GM10847 (cell line): ENCODE results near the gene SUGP1.

Experiments used
- POLR2A ChIP-seq: IDR thresholded peaks from 2 replicates; pipeline ENCODE4 v1.6.1; 2011; ENCODE audit not compliant: insufficient read length; ENCODE audit errors: extremely low read depth

Gene SUGP1

DNA sequence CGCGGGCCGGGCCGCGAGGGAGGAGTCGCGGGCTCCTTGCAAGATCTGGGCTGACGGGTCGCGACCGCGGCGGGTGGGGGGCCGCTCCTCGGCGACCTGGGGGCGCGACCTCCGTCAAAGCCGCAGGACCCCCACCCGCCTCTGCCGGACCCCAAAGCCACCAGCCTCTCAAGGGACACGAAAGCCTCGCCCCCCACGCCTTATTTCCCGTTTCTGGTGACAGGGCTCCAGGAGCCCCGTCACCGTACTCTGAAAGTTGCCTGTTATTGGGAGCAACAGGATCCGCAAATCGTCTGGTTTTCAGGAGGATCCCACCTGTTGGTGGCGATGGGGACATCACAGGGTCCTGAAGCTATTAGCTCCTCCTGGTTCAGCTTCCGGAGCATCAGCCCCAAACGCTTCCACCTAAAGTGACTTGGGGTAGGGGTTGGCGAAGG lies 850 bp upstream of the SUGP1 start:
- no peak for TF ChIP-seq POLR2A

DNA sequence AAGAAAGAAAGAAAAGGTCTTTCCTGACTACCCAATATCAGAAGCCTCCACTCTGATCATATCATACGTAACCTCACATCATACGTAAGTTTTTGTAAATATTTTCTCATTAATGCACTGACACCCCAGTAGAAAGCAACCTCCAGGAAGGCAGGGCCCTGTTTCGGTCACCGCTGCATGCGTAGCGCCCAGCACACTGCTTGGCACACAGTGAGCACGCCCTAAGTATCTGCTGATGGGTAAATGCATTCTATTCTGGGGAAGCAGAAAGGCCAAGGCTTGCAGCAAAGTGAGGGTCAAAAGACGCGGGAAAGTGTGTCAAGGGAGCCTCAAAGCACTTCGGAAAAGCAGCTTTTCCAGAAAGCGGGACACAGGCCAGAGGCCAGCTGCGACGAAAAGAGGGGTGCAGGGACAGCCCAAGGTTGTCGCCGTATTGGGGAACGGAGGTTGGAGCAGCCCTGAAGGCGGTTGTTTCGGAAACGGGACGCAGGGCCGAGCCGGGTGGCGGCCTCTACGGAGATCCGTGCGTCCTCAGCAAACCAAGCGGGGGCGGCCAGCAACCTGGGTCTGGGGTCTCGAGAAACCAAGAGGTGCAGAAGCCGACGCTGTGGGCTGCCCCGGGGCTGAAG lies 463 bp downstream of the SUGP1 start:
- no peak for TF ChIP-seq POLR2A

DNA sequence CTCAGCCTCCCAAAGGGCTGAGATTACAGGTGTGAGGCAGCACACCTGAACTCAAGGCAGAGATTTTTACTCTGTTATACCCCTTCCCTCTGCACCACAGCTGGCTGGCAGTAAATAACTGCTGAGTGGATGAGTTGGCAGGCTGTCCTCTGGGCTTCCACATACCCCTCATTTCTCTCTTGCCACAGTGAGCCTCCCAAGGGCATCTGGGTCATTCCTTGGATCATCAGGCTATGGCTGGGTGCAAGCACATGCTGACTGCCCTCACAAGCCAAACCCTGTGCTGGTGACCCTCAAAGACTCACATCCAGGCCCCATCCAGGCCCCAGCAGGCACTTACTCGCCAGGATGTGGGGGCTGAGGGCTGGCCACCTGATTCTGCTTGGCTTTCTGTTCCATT lies 4.2 kb downstream of the SUGP1 start:
- no peak for TF ChIP-seq POLR2A

DNA sequence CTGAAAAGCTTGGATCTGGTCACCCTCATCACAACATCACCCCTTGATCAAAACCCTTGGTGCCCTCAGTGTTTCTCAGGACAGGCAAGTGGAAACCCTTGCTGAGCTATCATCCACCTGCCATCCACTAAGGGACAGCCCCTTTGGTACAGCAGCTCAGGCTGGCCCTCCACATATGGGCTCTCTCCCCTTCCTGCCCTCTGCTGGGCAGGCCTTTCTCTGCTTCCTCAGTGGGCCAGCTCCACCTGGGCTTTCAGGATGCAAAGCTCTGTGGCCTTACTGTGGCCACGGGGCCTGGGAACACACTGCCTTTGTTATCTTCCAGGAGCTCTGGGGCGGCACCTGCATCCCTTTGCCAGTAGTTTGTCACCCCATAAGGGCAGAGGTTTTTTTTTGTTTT lies 4.9 kb downstream of the SUGP1 start:
- no peak for TF ChIP-seq POLR2A

DNA sequence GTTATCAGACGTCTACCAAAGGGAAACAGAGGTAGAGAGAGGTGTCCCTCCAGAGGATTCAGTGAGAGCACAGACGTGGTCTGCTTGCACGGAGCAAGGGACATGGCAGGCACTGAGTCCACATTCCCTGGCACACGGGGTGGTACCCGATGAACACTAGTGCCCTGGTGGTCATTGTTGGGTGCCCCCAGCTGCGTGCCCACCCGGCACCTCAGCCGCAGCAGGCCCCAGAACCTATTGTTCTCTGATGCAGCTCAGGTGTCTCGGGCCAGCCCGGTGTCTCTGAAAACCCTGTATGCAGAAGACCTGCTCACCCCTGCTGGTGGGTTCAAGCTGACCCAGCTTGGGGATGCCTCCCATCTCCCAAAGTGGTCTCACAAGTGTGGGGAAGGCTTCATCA lies 11.9 kb downstream of the SUGP1 start:
- no peak for TF ChIP-seq POLR2A

DNA sequence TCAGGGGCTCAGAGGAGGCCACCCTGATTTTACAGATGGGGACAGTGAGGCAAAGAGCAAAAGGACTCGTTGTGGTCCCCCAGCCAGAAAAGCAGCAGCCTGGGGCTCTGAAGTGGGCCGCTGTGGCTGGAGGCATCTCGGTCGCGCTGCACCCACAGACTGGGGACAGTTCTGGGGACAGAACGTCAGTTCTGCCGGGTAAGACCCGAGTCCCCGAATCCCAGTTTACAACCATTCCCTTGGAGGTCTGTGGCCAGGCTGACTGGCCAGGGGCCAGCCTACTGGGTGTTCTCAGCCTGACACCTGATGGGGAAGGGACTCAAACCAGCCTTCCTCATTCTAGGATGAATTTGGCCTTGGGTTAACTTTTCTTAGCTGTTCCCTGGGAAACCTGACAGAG lies 14.1 kb downstream of the SUGP1 start:
- TF ChIP-seq POLR2A, result no peak

DNA sequence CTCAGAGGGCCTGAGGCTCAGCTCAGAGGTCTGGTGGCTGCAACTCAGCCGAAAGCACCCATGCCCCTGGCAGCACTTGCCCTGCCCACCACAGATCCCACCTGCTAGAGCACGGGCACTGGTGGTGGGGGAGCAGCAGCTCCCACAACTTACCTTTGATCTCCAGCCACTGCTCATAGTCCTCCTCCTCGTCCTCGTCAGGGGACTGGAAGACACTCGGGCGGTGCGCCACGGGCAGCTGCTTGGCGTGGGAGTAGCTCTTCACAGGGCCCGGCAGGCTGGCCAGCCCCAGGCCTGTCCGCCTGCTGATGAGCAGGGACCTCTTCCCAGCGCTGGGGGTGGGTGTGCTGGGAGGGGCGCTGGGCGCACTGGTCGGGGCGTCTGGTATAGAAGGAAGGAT lies 14.6 kb downstream of the SUGP1 start:
- TF ChIP-seq POLR2A, result no peak

DNA sequence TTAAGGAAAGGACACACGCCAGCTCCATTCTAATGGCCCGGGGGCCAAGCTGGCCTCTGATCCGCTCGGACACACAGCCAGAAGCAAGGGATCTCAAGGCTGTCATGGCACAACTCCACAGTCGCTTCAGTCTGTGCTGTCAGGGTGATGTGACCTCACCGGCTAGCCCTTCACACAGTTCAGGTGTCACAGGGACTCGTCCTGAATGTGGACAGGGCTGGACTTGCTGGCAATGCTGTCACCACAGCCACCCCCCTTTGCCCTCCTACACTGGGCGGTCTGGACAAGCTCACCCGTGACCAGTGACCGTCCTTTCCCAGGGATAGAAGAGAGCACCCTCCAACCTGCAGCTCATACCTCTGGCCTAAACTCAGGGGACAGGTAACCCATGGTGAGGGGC lies 15.2 kb downstream of the SUGP1 start:
- no peak for TF ChIP-seq POLR2A

DNA sequence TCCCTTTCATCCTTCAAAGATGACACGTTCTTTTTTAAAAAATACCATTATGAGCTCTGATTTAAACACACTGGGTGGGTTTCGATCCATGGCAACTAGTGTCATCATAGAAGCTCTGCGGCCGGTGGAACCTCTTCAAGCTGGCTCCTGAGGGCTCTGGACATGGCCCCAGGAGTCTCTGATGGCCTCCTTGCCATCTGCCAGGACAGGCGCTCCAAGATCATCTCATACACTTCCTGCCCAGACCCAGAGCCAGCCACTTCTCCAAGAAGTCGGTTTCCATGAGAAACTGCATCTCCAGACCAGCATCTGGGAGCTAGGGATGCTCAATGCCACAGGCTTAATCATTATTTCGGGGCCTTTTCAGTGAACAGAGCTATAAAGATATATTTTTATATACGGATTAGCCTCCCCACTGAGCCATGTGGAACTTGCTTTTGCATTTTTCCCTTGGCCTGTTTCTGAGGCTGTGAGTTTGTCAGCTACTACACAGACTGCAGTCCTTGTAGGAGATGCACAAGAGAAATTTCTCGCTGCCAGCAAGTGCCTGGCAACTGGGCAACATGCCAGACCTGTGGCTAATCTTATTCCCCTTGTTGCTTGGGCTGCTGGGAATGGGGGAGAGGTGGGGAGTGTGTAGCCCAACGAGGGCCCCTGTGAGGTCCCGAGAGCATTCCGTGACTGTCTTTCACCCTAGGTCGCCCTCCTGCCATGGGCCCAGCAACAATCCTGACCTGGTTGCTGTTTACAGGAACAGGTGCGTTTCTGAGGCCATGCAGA lies 15.9 kb downstream of the SUGP1 start:
- TF ChIP-seq POLR2A, result no peak

DNA sequence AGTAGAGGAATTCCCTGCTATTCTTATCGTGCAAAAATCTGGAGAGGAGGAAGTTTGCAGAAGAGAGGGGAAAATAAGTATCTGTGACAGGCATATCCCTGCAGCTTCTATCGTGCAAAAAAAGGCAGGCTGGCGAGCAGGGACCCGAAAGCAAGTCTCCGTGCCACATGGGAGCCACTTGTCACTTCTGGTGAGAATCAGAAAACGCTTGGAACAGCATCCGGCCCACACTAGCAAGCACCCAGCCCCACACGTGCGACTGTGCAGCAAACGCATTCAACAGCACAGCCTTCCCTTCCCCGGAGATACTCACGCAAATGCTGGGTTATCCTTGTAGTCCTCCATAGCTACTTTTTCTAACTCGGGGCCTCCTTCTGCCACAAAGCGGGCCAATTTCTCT lies 16.9 kb downstream of the SUGP1 start:
- no peak for TF ChIP-seq POLR2A

DNA sequence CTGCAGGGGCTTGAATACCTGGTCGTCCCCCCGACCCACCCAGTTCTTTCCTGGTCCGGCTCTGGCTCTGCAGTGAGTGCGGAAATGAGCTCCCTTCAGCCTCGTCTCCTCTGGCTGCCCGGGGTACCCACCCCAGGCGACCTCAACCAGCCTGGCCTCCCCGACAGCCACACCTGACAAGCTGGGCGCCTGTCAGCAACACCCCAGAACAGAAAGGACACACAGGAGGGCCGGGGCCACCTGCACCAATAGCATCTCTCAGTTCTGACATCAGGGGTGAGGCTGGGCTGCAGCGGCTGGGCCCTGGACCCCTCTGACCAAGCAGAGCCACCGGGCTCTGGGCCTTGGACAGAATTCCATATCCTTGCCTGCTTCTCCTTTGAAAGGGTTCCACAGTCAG lies 19.7 kb downstream of the SUGP1 start:
- TF ChIP-seq POLR2A, result no peak

DNA sequence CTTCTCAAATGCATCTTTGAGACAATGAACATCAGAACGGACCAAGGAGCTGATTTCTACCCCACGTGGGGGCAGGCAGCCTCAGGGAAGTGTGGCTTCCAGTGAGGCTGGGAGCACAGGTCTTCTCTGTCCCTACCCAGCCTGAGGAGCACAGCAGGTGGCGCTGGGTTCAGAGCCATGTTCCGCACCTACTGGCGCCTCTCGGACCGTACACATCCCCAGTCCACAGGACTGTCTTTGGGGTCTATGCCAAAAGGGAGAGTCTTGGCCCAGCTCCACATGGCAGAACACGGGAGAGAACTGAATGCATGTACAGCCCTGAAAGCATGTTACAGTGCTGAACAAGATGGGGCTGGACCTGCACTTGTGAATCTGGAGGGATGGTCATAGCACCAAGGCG lies 22.6 kb downstream of the SUGP1 start:
- no peak for TF ChIP-seq POLR2A

DNA sequence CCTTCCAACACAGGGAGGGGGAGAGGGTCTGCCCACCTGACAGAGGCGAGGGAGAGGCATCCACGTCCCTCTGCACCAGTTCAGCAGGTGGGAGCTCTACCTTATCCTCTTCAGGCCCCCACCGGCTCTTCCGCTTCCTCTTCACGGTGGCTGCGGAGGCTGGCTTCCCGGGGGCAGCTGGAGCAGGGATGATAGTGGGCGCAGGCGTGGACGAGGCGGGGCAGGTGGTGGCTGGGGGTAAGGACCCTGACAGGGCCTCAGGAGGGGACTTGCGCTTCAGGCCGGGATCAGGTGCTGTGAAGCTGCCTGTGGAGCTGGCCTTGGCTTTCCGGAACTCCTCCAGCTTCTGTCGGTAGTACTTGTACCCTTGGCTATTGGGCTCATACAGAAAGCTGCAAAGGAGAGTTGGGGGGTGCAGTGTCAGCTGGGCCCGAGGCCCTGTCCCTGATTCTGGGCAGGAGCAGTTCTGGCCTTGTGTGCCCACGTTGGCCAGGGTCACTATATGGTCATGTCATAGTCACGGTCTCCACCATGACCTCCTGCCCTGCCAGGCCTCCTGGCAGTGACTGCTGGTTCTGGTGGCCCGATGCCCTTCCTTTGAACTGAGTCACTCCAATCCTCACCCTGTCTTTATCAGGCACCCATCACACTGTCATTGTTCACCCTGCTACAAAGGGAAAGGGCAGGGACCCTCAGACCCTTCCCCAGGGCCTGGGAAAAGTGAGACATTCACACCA lies 23.2 kb downstream of the SUGP1 start:
- TF ChIP-seq POLR2A, result no peak

DNA sequence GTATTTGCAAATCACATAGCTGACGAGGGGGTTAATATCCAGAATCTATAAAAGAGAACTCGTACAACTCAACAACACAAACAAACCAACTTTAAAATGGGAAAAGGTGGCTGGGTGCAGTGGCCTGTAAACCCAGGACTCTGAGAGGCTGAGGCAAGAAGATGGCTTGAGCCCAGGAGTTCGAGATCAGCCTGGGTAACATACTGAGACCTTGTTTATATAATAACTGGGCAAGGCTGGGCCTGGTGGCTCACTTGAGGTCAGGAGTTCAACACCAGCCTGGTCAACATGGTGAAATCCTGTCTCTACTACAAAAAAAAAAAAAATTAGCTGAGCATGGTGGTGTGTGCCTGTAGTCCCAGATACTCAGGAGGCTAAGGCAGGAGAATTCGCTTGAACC lies 25.4 kb downstream of the SUGP1 start:
- TF ChIP-seq POLR2A, result no peak

DNA sequence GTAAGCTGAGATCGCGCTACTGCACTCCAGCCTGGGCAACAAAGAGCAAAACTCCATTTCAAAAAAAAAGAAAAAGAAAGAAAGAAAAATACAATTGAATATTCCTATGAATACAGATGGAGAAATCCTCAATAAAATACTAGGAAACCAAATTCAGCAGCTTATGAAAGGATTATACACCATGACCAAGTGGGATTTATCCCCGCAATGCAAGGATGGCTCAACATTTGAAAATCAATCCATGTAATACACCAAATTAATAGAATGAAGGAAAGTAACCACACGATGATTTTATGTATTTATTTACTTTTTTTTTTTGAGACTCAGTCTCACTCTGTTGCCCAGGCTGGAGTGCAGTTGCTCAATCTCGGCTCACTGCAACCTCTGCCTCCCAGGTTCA lies 27.7 kb downstream of the SUGP1 start:
- no peak for TF ChIP-seq POLR2A

DNA sequence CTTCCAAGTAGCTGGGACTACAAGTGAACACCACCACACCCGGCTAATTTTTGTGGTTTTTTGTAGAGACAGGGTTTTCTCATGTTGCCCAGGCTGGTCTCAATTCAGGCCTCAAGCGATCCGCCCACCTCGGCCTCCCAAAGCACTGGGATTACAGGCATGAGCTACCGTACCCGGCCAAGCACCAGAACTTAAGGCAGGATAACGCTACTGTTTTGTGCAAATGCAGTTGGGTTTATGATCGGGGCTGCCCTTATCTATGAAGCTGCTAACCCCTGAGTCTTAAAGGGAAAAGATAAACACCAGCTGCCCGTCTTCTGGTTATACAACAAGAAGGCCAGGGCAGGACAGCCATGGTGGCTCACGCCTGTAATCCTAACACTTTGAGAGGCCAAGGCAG lies 34.6 kb downstream of the SUGP1 start:
- no peak for TF ChIP-seq POLR2A
